GM12874 (cell line): ENCODE results near the gene TRIM52.

Experiments
- CTCF ChIP-seq: IDR thresholded peaks from 2 replicates; pipeline ENCODE4 v1.5.1; 2011; ENCODE audit warnings: low read depth, mild to moderate bottlenecking, control low read depth, low read length, moderate library complexity; ENCODE audit not compliant: insufficient read depth

TRIM52 gene

DNA sequence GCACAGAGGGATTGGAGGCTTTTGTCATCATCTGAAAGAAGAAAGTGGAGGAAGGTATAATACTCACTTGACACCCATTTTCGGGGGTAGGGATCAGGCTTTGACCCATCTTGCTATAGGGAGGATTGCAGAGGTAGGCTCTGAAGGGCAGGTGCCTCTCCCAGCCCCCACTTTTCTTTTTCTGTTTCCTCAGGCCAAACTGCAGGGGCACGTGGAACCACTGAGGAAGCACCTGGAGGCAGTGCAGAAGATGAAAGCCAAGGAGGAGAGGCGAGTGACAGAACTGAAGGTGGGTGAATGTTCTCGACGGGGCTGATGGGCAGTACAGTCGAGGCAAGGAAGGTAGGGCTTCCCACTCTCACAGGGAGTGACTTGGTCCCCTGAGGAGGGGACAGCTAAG is 30.4 kb downstream of the TRIM52 start:
- TF ChIP-seq CTCF = no peak

DNA sequence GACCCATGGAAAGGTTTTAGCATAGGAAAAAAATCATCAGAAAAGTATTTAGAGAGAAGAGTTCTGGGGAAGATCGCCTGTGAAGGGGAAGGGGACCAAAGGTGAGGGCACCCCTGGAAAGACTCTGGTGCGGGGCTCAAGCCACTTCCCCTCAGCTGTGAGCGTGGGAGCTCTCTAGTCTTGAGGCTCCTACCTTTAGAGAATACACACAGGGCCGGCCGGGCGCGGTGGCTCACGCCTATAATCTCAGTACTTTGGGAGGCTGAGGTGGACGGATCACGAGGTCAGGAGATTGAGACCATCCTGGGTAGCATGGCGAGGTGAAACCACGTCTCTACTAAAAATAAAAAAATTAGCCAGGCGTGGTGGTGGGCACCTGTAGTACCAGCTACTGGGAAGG is 30.9 kb downstream of the TRIM52 start:
- TF ChIP-seq CTCF = no peak

GRCh38 chr5:181224390-181225229 is 36.3 kb downstream of the TRIM52 start:
- no peak for TF ChIP-seq CTCF

DNA sequence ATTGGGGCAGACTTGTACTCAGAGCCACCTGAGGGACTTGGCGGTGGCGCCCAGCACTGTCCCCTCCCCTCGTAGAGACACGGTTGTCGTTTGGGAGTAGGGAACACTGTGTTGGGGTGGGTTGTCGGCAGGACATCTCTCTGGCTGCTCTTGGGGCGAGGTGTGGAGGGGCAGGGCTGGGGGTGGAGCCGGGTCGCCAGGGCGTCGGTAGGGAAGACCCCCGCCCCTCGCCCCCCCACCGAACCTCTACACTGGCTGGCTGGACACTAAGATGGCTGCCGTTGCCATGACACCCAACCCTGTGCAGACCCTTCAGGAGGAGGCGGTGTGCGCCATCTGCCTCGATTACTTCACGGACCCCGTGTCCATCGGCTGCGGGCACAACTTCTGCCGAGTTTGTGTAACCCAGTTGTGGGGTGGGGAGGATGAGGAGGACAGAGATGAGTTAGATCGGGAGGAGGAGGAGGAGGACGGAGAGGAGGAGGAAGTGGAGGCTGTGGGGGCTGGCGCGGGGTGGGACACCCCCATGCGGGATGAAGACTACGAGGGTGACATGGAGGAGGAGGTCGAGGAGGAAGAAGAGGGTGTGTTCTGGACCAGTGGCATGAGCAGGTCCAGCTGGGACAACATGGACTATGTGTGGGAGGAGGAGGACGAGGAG is 37.1 kb downstream of the TRIM52 start:
- no peak for TF ChIP-seq CTCF

- 0 out of 2 replicates have a peak, but pooled peaks have one; percentile 5 for TF ChIP-seq CTCF
Observed at GRCh38 chr5:181223058-181223728, 37.8 kb downstream of the TRIM52 start, which contains the start of gene TRIM41. TRIM41 (plus strand) TSS chr5:181223281; CDS start chr5:181224000, 719 bp downstream.

GRCh38 chr5:181222630-181223057 is 38.3 kb downstream of the TRIM52 start:
- no peak for TF ChIP-seq CTCF
